ENCODE measurements around the gene RHOG. TPM values are rescaled to one million over a fixed set of nuclear protein-coding genes. Genes with fewer than 3 reads are reported as not detected.

The RHOG gene
- total RNA-seq, 1 donor from 2014 or later, result 163 TPM

DNA sequence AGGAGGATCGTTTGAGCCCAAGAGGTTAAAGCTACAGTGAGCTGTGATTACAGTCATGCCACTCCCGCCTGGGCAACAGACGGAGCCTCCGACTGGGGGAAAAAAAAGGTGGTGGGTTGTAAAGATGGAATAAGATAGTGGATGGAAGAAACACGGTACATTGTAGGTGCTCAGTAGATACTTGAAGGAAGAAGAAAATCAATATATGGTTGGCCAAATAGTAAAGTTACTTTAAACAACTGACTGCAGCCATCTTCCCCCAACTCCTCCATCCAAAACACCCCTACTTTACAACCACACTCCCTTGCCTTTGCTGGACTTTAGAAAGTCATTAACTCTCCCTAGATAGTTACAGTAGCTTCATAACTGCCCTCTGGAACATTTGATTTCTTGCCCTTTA, 40.9 kb downstream of the RHOG start:
- no peaks in the 10 kb centered on the region for H3K27me3 Mint-ChIP-seq
- intact Hi-C loops (cut with micrococcal nuclease), result loop anchor here (5.0 kb wide), 1 partner anchor 1398 kb away; the partner anchor contains the start of gene TSSC4
- no peaks in the 10 kb centered on the region for H3K9me3 Mint-ChIP-seq
- ChIA-PET POLR2A (interaction anchor here (5.6 kb wide), 1 partner anchor 40 kb away, joined by 74 read pairs; the partner anchor contains the start of gene RHOG), CTCF (no interaction called here)
- no peak overlapping the region for H3K4me3 Mint-ChIP-seq
- peaks cover 34% of the 10 kb centered on the region for H3K4me1 Mint-ChIP-seq
- H3K27ac Mint-ChIP-seq, result no peak overlapping the region
- H3K36me3 Mint-ChIP-seq (ENCODE audit: low read depth), result peaks cover 14% of the 10 kb centered on the region
- no peak for ATAC-seq (ENCODE audit: low read depth)
- no peak for DNase-seq
- TF ChIP-seq, protein P1, sequence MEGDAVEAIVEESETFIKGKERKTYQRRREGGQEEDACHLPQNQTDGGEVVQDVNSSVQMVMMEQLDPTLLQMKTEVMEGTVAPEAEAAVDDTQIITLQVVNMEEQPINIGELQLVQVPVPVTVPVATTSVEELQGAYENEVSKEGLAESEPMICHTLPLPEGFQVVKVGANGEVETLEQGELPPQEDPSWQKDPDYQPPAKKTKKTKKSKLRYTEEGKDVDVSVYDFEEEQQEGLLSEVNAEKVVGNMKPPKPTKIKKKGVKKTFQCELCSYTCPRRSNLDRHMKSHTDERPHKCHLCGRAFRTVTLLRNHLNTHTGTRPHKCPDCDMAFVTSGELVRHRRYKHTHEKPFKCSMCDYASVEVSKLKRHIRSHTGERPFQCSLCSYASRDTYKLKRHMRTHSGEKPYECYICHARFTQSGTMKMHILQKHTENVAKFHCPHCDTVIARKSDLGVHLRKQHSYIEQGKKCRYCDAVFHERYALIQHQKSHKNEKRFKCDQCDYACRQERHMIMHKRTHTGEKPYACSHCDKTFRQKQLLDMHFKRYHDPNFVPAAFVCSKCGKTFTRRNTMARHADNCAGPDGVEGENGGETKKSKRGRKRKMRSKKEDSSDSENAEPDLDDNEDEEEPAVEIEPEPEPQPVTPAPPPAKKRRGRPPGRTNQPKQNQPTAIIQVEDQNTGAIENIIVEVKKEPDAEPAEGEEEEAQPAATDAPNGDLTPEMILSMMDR (IDR thresholded peaks at IDR 0.05), result no peak

- TF ChIP-seq, protein P1 (IDR thresholded peaks at IDR 0.05), result no peak
- CTCF ChIA-PET, result interaction anchor here (2.1 kb wide), 1 partner anchor 9 kb away, joined by 15 read pairs; the partner anchor contains the start of gene PGAP2
- peaks cover 21% of the 10 kb centered on the region for H3K36me3 Mint-ChIP-seq (ENCODE audit: low read depth)
- H3K4me3 Mint-ChIP-seq, result peak overlapping the region; percentile 98
- POLR2A ChIA-PET, result interaction anchor here (2.4 to 5.6 kb wide), 2 partner anchors 14 to 41 kb away, joined by 14 to 74 read pairs; partner anchors contain the start of gene RHOG
- ATAC-seq (ENCODE audit: low read depth) (no peak), DNase-seq (no peak)
- peak overlapping the region; percentile 99 for H3K27ac Mint-ChIP-seq
- intact Hi-C loops (cut with micrococcal nuclease), result loop anchor here (5.0 kb wide), 1 partner anchor 1397 kb away; the partner anchor contains the start of gene TSSC4
- H3K9me3 Mint-ChIP-seq, result no peaks in the 10 kb centered on the region
- H3K4me1 Mint-ChIP-seq, result peaks cover 41% of the 10 kb centered on the region
- H3K27me3 Mint-ChIP-seq, result no peaks in the 10 kb centered on the region
These were observed 41.6 kb downstream of the RHOG start for GRCh38 chr11:3799143-3799542.

GRCh38 chr11:3797329-3798090, 43.2 kb downstream of the RHOG start, which contains the start of gene NUP98:
Gene NUP98, minus strand, starts transcription at chr11:3797554. Its CDS starts 15,437 bp downstream, at chr11:3782117.
- Mint-ChIP-seq H3K27me3 (no peaks in the 10 kb centered on the region), H3K4me1 (peaks cover 43% of the 10 kb centered on the region), H3K27ac (peak within 1 kb of the TSS; percentile 99), H3K9me3 (no peaks in the 10 kb centered on the region), H3K4me3 (peak within 1 kb of the TSS; percentile 98), H3K36me3 (ENCODE audit: low read depth) (peaks cover 31% of the 10 kb centered on the region)
- ChIA-PET CTCF (interaction anchor here (1.0 to 2.1 kb wide), 4 partner anchors 11 to 275 kb away, joined by 3 to 15 read pairs (median 6); partner anchors contain the start of gene PGAP2), POLR2A (interaction anchor here (0.5 to 5.6 kb wide), 8 partner anchors 9 to 106 kb away, joined by 3 to 74 read pairs (median 11); partner anchors contain the start of genes PGAP2, RHOG and STIM1)
- TF ChIP-seq, protein P1 (IDR thresholded peaks at IDR 0.05), result no peak
- intact Hi-C loops (cut with micrococcal nuclease), result loop anchor here (1.0 to 5.0 kb wide), 8 partner anchors 11 to 1395 kb away; partner anchors contain the start of genes PGAP2, RRM1 and TSSC4
- DNase-seq, result peak; percentile 99
- ATAC-seq (ENCODE audit: low read depth), result peak; percentile 93

- TF ChIP-seq, protein P1 (IDR thresholded peaks at IDR 0.05), result no peak
- H3K36me3 Mint-ChIP-seq (ENCODE audit: low read depth), result peaks cover 35% of the 10 kb centered on the region
- peak overlapping the region; percentile 98 for H3K4me3 Mint-ChIP-seq
- DNase-seq (no peak), ATAC-seq (ENCODE audit: low read depth) (peak; percentile 26)
- peaks cover 43% of the 10 kb centered on the region for H3K4me1 Mint-ChIP-seq
- intact Hi-C loops (cut with micrococcal nuclease), result loop anchor here (1.0 to 5.0 kb wide), 8 partner anchors 11 to 1395 kb away; partner anchors contain the start of genes PGAP2, RRM1 and TSSC4
- no peaks in the 10 kb centered on the region for H3K27me3 Mint-ChIP-seq
- peak overlapping the region; percentile 99 for H3K27ac Mint-ChIP-seq
- CTCF ChIA-PET, result interaction anchor here (0.9 to 1.7 kb wide), 4 partner anchors 12 to 275 kb away, joined by 3 to 6 read pairs (median 4); partner anchors contain the start of gene RHOG
- H3K9me3 Mint-ChIP-seq, result no peaks in the 10 kb centered on the region
- POLR2A ChIA-PET, result interaction anchor here (0.6 to 5.6 kb wide), 6 partner anchors 9 to 105 kb away, joined by 3 to 74 read pairs (median 16); partner anchors contain the start of genes PGAP2, RHOG and STIM1
These were observed 43.9 kb downstream of the RHOG start for GRCh38 chr11:3796801-3797328.
